HG03025 (cell line): ENCODE measurements around the gene DHX9.
A peak's percentile ranks its signal among the peaks of the same experiment; 100 is the strongest.

Experiments used
- ATAC-seq: cut with Tn5 transposase; IDR thresholded peaks from one replicate; pipeline ENCODE4 v1.9.1; 2021; ENCODE audit warnings: mild to moderate bottlenecking, moderate library complexity; ENCODE audit not compliant: unreplicated experiment, low FRiP score

DHX9 gene

GRCh38 chr1:182839209-182840066, at the start of gene DHX9:
Gene DHX9, plus strand, starts transcription at chr1:182839347. Its CDS starts 3,220 bp downstream, at chr1:182842567.
- ATAC-seq = peak; percentile 72

- ATAC-seq = no peak
These were observed 47.6 kb upstream of the DHX9 start for GRCh38 chr1:182791281-182792179.

GRCh38 chr1:182794091-182794490, 45.1 kb upstream of the DHX9 start:
- no peak for ATAC-seq

- ATAC-seq = no peak
These were observed 44.4 kb upstream of the DHX9 start for GRCh38 chr1:182794676-182795201.

GRCh38 chr1:182795563-182796228, 43.5 kb upstream of the DHX9 start:
- ATAC-seq = no peak

- no peak for ATAC-seq
These were observed 36.9 kb upstream of the DHX9 start for GRCh38 chr1:182802006-182802803.

- ATAC-seq = no peak
These were observed 35.3 kb upstream of the DHX9 start for GRCh38 chr1:182803846-182804245.

- no peak for ATAC-seq
These were observed 33.0 kb upstream of the DHX9 start for GRCh38 chr1:182806015-182806678.

- ATAC-seq = no peak
These were observed 31.2 kb upstream of the DHX9 start for GRCh38 chr1:182807907-182808306.

- no peak for ATAC-seq
These were observed 29.7 kb upstream of the DHX9 start for GRCh38 chr1:182809414-182809957.

- no peak for ATAC-seq
These were observed 27.0 kb upstream of the DHX9 start for GRCh38 chr1:182811975-182812722.

GRCh38 chr1:182816863-182817262, 22.3 kb upstream of the DHX9 start:
- ATAC-seq = no peak

GRCh38 chr1:182817802-182818201, 21.3 kb upstream of the DHX9 start:
- no peak for ATAC-seq

- no peak for ATAC-seq
These were observed 15.9 kb upstream of the DHX9 start for GRCh38 chr1:182823220-182823619.

- no peak for ATAC-seq
These were observed 12.3 kb upstream of the DHX9 start for GRCh38 chr1:182826892-182827291.

- ATAC-seq = no peak
These were observed 9.7 kb upstream of the DHX9 start for GRCh38 chr1:182829285-182829932.

- no peak for ATAC-seq
These were observed 5.9 kb upstream of the DHX9 start for GRCh38 chr1:182833271-182833670.

- ATAC-seq = no peak
These were observed 4.8 kb upstream of the DHX9 start for GRCh38 chr1:182834326-182834725.
